Mesenteric fat pad (tissue), 1 donor: ENCODE results near the gene GAGE2A. TPM values are rescaled to one million over a fixed set of nuclear protein-coding genes. Genes with fewer than 3 reads are reported as not detected.
A peak's percentile ranks its signal among the peaks of the same experiment; 100 is the strongest.
"Not testable (repeated sequence)": the region's sequence is repeated elsewhere in the genome, so short reads cannot be mapped to it uniquely, and the experiment has no call there.

Source experiments
- DNase-seq: peaks from one replicate; pipeline ENCODE4 v3.0.0-alpha.2; 2020; ENCODE audit warnings: low spot score
- long read RNA-seq: library from polyadenylated mRNA; unstranded; transcript quantifications from one replicate; pipeline ENCODE4 v2.0.0, GENCODE V29; 2020
- total RNA-seq: library from RNA; stranded (reverse); fragmentation: NEBNext Ultra II Directional; extraction: Animal tissue kit (Norgen Biotek cat#: 25700); gene quantifications from one replicate; pipeline ENCODE4 v1.2.1, GENCODE V29; 2021
- donor health status: DM: yes; HTN: yes; CAD: no.

GAGE2A gene
- total RNA-seq, result not detected
- long read RNA-seq, result 0 reads

DNA sequence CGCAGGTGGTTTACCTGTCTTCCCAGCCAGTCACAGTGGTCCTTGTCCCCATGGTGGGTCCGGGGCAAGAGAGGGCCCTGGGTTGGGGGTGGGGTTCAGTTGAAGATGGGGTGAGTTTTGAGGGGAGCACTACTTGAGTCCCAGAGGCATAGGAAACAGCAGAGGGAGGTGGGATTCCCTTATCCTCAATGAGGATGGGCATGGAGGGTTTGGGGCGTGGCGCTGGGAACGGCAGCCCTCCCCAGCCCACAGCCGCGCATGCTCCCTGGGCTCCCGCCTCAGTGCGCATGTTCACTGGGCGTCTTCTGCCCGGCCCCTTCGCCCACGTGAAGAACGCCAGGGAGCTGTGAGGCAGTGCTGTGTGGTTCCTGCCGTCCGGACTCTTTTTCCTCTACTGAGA, at the start of gene GAGE2A:
Gene GAGE2A (plus strand): TSS at position 301 of the 400 bp plus-strand sequence. CDS start 1,155 bp downstream, outside the sequence.
- not testable (repeated sequence) for DNase-seq

- DNase-seq, result not testable (repeated sequence)
Measured at GRCh38 chrX:49541433-49541832, 47.9 kb upstream of the GAGE2A start, which contains the start of gene GAGE12D. Gene GAGE12D, plus strand, starts transcription at chrX:49541733. Its CDS starts 1,155 bp downstream, at chrX:49542888.

DNA sequence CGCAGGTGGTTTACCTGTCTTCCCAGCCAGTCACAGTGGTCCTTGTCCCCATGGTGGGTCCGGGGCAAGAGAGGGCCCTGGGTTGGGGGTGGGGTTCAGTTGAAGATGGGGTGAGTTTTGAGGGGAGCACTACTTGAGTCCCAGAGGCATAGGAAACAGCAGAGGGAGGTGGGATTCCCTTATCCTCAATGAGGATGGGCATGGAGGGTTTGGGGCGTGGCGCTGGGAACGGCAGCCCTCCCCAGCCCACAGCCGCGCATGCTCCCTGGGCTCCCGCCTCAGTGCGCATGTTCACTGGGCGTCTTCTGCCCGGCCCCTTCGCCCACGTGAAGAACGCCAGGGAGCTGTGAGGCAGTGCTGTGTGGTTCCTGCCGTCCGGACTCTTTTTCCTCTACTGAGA, 38.3 kb upstream of the GAGE2A start, which contains the start of gene GAGE12E:
Gene GAGE12E (plus strand): TSS at position 301 of the 400 bp plus-strand sequence. CDS start 1,155 bp downstream, outside the sequence.
- not testable (repeated sequence) for DNase-seq

- DNase-seq, result not testable (repeated sequence)
Measured at GRCh38 chrX:49560542-49560941, 28.8 kb upstream of the GAGE2A start, which contains the start of gene GAGE12F. Gene GAGE12F, plus strand, starts transcription at chrX:49560842. Its CDS starts 1,155 bp downstream, at chrX:49561997.

DNA sequence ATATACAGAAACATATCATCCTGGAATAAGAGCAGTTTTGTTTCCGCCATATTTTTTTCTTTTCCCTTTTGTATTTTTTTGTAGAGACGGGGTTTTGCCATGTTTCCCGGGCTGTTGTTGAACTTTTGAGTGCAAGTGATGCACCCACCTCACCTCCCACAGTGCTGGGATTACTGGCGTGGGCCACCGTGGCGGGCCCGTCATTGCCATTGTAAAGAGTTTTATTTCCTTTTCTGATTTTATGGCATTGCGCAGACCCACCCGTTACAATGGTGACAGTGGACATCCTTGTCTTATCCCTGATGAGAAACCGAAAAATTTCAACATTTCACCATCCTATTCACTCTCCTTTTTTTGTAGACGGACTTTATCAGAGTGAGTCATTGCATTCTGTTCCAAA, 20.6 kb upstream of the GAGE2A start:
- DNase-seq, result peak; percentile 80

DNA sequence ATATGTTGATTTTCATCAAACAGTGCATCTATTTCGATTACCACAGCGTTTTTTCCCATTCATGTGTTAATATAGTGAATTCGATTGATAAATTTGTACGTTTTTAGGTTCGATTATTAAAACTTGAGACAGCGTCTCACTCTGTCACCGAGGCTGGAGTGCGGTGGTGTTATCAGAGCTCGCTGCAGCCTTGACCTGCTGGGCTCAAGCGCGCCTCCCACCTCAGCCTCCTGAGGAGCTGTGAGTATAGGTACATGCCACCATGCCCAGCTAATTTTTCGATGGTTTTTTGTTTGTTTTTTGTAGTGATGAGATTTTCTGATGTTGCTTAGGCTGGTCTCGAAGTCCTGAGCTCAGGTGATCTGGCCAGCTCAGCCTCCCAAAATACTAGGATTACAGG, 20.1 kb upstream of the GAGE2A start:
- peak; percentile 41 for DNase-seq

DNA sequence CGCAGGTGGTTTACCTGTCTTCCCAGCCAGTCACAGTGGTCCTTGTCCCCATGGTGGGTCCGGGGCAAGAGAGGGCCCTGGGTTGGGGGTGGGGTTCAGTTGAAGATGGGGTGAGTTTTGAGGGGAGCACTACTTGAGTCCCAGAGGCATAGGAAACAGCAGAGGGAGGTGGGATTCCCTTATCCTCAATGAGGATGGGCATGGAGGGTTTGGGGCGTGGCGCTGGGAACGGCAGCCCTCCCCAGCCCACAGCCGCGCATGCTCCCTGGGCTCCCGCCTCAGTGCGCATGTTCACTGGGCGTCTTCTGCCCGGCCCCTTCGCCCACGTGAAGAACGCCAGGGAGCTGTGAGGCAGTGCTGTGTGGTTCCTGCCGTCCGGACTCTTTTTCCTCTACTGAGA, 19.2 kb upstream of the GAGE2A start, which contains the start of gene GAGE12G:
Gene GAGE12G (plus strand): TSS at position 301 of the 400 bp plus-strand sequence. CDS start 1,155 bp downstream, outside the sequence.
- not testable (repeated sequence) for DNase-seq

GRCh38 chrX:49579649-49580048, 9.6 kb upstream of the GAGE2A start, which contains the start of gene GAGE12H:
Gene GAGE12H, plus strand, starts transcription at chrX:49579949. Its CDS starts 1,155 bp downstream, at chrX:49581104.
- DNase-seq, result not testable (repeated sequence)

GRCh38 chrX:49589769-49590478, 628 bp downstream of the GAGE2A start:
- peak; percentile 94 for DNase-seq

DNA sequence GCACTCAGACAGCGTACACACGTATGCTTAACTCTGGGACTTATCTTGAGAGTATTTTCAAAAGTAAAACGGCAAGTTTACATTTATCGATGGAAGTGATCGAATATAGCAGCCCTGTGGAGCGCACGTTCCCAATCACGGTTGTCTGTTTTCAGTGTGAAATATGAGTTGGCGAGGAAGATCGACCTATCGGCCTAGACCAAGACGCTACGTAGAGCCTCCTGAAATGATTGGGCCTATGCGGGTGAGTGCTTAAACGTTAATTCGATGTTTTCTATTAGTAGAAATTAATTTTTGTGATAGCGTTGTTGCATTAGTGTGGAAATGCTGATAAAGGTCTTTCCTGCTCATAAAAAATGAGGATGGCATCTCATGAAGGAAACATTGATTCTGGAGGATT, 1.2 kb downstream of the GAGE2A start:
- not testable (repeated sequence) for DNase-seq

GRCh38 chrX:49598720-49599119, 9.4 kb downstream of the GAGE2A start, which contains the start of gene GAGE1:
Gene GAGE1, plus strand, starts transcription at chrX:49599020. Its CDS starts 1,155 bp downstream, at chrX:49600175.
- not testable (repeated sequence) for DNase-seq

DNA sequence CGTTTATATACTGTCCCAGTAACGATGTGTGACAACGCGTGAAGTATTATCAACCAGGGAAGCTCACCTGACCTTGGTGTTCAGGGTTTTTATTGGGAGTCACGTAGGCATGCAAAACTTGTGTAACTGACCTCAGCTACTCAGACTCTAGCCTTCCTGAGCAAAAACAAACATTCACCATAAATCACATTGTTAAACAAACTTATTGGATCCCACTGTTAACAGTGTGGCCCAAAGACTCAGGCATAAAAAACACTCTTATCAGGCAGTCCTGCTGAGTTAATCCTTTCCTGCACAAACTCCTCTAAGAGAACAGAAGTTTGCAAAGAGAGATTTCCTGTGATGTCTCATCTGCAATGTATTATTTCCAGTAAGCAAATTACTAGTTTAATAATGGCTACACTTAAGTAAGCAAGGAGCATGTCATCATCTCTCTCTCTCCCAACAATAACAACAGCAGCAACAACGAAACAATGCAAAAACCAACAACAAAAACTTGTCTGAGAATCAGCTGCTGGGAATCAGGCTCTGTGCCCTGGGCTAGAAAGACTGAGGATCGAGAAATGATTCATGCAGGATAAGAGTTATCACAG, 21.5 kb downstream of the GAGE2A start:
- no peak for DNase-seq

DNA sequence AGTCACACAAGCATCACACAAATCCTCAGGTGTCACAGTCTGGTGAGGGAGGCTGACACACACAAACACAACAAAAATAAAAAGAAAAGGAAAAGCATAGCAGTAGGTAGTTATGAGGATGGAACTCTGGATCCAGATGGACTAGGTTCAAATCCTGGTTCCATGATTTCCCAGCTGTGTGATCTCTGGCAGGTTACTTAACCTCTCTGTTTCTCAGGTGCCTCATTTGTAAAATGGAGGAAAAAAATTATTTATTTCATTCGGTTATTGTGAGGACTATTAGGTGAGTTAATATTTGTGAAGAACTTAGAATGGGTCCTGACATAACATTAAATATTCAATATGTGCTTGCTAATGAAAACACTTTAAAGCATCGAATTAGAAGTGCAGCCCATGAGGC, 29.3 kb downstream of the GAGE2A start:
- DNase-seq, result no peak

DNA sequence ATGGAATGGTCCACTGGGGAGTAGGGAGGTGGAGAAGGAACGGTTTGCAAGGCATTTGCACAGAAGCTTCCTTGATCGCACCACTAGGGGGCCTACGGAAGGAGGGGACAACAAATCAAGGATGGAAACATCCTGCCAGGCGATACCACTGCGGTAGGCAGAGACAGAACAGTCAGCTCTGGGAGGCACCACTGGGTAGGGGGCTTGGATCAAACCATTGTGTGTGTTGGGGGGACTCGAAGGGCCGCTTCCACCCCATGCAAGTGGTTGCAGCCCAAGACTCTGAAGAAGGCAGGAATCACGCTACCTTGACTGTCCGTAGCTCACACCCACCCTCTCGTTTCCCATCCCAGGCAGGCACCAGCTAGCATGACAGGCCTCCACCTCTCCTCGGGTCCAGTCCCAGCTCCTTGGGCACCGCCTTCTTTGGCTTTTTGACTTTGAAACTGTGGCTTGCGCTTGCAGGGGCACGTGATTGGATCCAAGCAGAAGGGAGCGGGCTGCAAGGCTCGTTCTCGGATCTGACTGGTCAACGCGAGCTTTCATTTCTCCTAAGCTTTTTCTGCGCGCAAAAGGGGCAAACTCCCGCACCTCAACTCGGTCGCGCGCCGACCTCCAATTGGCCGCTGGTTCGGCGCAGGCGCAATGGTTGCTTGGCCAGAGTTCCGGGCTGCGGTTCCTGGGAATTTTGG, 37.9 kb downstream of the GAGE2A start:
- DNase-seq, result no peak

GRCh38 chrX:49644991-49645637, 55.8 kb downstream of the GAGE2A start:
- DNase-seq, result no peak

Other genes starting within 250 kb of the GAGE2A start
- gene GAGE12C, start 57.3 kb upstream of the GAGE2A start, total RNA-seq, result not detected
- gene GAGE12D, start 47.8 kb upstream of the GAGE2A start, total RNA-seq, result not detected
- gene GAGE12E, start 38.2 kb upstream of the GAGE2A start, total RNA-seq, result not detected
- gene GAGE12F, start 28.7 kb upstream of the GAGE2A start, total RNA-seq, result not detected
- not detected for gene GAGE12G, start 19.1 kb upstream of the GAGE2A start, total RNA-seq
- gene GAGE12H, start 9.5 kb upstream of the GAGE2A start, total RNA-seq, result not detected
- gene GAGE1, start 9.5 kb downstream of the GAGE2A start, total RNA-seq, result not detected
- not detected for gene PAGE1, start 106.5 kb downstream of the GAGE2A start, total RNA-seq
- not detected for gene PAGE4, start 239.8 kb downstream of the GAGE2A start, total RNA-seq